ENCODE results near the gene STX8.
"Not testable (repeated sequence)": the region's sequence is repeated elsewhere in the genome, so short reads cannot be mapped to it uniquely, and the experiment has no call there.

The STX8 gene

GRCh38 chr17:9290226-9290613, 285.4 kb downstream of the STX8 start:
- DNase-seq = no peak

GRCh38 chr17:9287306-9287705, 288.3 kb downstream of the STX8 start:
- DNase-seq = no peak

DNA sequence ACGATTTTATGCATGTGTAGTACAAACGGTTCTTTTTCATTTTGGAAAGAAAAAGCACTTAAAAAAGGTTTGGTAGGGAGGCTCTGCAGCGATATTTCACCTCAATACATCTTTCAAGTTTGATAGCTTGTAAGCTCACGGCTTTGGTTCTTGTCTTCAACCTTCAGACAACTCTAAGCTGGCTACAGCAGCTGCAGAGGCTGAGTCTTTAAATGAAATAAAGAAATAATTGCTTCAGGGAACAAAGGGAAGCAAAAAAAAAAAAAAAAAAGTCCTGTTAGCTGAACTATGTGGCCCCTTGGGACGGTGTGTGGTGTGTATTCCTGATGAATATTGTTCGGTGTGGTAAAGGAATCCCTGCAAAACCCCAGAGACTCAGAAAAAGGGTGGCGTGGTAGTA, 289.2 kb downstream of the STX8 start:
- DNase-seq = no peak

GRCh38 chr17:9285602-9286427, 289.8 kb downstream of the STX8 start:
- no peak for DNase-seq

DNA sequence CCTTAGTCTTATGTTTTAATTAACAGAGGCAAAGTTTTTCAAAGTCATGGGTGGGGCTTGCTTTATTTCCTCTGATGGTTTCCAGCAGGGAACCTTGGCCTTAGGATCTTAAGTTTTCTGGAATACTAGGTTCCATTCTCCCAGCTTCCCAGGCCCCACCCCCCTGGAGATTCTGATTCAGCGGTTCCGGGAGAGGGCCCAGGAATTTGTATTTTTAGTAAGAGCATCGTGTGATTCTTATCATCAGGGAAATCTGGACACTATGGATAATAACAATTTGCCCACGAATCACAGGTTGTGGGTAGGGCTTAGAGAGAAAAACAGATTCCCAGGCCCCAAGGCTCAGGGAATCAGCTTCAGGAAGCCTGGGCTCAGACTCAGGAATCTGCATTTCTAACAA, 290.7 kb downstream of the STX8 start:
- DNase-seq = no peak

GRCh38 chr17:9283909-9284308, 291.7 kb downstream of the STX8 start:
- DNase-seq = no peak

DNA sequence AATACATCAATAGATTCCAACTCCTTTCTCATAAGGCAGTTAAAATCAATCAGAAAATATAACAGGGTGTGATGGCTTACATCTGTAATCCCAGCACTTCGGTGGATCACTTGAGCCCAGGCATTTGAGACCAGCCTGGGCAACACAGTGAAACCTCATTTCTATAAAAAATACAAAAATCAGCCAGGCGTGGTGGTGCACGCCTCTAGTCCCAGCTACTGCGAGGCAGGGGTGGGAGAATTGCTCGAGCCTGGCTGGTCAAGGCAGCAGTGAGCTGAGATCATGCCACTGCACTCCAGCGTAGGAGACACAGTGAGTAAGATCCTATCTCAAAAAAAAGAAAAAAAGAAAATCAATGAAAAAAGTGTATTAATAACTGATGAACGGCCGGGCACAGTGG, 295.7 kb downstream of the STX8 start:
- DNase-seq = no peak

DNA sequence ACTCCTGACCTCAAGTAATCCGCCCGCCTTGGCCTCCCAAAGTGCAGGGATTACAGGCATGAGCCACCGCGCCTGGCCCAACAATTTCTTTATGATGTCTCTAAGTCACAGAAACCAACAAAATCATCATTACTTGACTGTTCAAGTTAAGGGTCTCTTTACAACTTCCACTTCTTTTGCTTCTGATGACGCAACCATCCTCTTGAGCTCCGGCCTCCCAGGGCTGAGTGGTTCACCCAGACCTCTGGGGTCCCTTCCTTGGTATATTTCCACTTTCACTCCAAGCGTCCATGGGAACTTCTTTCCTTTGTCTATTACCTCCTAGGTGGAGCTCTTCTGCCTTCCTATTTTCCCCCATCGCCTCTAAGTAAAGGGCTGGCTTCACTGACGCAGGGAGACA, 300.6 kb downstream of the STX8 start:
- no peak for DNase-seq

GRCh38 chr17:9273428-9274391, 301.9 kb downstream of the STX8 start:
- DNase-seq = no peak

- DNase-seq = peak in 1 of 2 donors; percentile 9
These were observed 303.0 kb downstream of the STX8 start for GRCh38 chr17:9272501-9273200.

GRCh38 chr17:9271989-9272388, 303.6 kb downstream of the STX8 start:
- peak in 1 of 2 donors; percentile 16 for DNase-seq

DNA sequence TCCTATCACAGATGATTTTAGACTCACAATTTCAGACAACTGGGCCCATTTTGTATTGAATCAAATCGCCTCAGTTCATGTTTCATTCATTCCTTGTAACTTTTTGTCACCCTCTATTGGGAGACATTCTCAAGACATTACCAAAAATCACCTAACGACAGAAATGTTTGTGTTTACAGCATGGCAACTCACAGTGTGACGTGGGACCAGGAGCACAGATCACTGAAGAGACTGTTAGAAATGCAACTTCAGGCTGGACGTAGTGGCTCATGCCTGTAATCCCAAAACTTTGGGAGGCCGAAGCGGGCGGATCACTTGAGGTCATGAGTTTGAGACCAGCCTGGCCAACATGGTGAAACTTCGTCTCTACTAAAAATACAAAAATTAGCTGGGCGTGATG, 304.7 kb downstream of the STX8 start:
- DNase-seq = no peak

- no peak for DNase-seq
These were observed 306.1 kb downstream of the STX8 start for GRCh38 chr17:9269350-9270035.

DNA sequence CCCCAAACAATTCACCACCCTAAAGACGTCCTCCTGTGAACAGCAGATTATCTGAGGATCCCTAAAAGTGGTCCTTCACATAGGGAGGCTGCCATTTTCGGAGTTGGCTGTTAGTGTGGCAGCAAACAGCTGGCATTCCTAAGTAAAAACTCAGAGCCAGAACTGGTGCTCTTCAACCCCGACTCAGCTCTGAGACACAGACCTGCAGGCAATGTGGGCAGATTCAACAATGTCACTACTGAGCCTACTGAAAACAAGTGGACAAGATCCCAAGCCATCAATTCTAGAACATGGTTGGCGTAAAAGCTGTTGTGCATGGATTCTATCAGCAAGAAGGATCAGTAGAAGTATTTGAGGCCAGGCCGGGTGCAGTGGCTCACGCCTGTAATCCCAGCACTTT, 307.1 kb downstream of the STX8 start:
- DNase-seq = no peak

- DNase-seq = no peak
These were observed 308.9 kb downstream of the STX8 start for GRCh38 chr17:9266697-9267117.

DNA sequence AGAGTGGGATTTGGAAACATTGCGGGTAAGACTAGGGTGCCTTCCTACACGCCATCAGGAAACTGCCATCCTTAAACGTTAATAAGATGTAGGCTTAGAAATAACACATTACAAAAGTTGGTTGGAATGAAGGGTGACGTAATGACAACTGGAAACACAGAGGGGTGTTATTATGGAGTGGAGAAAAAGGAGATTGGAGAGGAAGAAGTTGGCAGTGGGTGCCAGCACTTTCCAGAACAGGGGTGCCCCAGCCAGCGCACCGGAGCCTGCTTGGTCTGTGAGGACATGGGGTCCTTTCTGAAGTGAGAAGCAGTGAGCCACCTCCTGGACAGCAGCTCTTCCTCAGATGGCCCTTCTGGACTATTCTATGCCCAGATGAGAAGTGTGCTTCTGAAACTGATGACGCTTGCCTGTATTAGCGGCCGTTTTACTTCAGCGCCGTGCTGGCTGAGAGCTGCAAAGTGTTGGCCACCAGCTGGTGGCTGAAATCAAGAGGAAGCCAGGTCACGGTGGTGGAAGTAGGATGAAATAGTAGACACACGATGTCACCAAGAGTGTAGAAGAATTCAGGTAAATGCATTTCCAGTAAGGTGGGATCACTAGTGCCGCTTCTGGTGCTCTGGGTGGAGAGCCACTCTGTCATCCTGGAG, 309.5 kb downstream of the STX8 start:
- DNase-seq = no peak

DNA sequence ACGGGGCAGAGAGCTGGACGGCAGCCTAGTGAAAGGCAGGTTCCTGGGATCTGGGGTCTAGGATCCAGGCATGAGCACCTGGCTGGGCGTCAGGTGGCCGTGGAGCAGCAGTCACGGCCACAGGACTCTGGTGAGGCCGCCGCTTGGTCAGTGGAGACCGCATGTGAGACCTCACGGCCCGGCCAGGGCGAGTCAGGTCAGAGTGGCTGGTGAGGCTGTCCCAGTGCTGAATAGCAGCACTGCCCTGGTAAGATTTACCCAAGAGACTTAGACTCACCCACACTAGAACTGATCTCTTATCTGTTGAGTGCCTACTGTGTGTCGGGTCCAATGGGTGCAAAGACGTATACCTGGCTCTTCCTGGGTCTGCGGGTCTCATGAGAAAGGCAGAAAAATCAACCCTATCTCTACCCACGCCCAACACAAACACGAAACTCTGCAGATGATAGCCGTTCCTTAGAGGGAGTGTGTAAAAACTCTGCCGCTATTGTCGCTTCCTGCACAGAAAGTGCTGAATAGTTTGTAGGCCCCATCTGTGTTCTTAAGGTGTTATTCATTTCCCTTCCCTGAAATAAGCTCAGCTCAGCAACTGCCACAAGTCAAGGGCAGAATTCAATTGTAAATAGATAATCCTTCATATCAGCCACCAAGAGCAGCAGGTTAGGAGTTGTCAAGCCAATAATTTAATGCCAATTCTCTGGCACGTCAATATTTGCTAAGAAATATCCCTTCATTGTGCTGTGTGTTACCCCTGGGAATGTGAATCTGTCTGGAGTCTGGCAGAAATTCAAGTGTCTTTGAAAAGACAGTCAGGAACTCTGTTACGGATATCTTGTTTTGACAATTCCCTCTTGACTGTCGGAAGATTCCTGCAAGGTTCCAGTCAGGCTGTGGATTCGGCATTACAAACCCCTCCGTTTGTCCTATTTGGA, 314.3 kb downstream of the STX8 start:
- DNase-seq = no peak

- DNase-seq = no peak
These were observed 316.2 kb downstream of the STX8 start for GRCh38 chr17:9259419-9259818.

GRCh38 chr17:9258115-9259015, 317.3 kb downstream of the STX8 start:
- DNase-seq = no peak

- not testable (repeated sequence) for DNase-seq
These were observed 318.0 kb downstream of the STX8 start for GRCh38 chr17:9257630-9257965.
